SK-N-SH (cell line): ENCODE results near the gene PPIL4. TPM values are rescaled to one million over a fixed set of nuclear protein-coding genes. Genes with fewer than 3 reads are reported as not detected.

ENCODE experiments used
- CTCF ChIA-PET: fragments of 300-600, 350-600 bp; formaldehyde crosslinking; extraction: SDS; loops from one replicate; lab custom pipeline; 2021; lab: Yijun Ruan, JAX
- POLR2A ChIA-PET: fragments of 350-600 bp; sonication (Branson Sonifier 250); formaldehyde crosslinking; extraction: SDS; loops from one replicate; lab custom pipeline; 2020; ENCODE audit warnings: antibody characterized with exemption, inconsistent platforms; lab: Yijun Ruan, JAX
- DNase-seq: peaks from one replicate; pipeline ENCODE4 v3.0.0; 2012
- H2AFZ ChIP-seq: fragments of 200-600 bp; sonication (generic); 2 replicates; pipeline ENCODE4 v1.8.1; 2016; ENCODE audit warnings: antibody characterized with exemption, mild to moderate bottlenecking, low read depth
- H3F3A ChIP-seq: fragments of 200-600 bp; sonication (generic); replicated peaks from 2 replicates; pipeline ENCODE3; 2016; ENCODE audit warnings: antibody characterized with exemption, mild to moderate bottlenecking; ENCODE audit not compliant: insufficient read depth
- H3K27ac ChIP-seq, 2 experiments: fragments of 200-500 bp in 1 of 2; fragments of 200-600 bp in 1 of 2; sonication (Bioruptor generic) in 1 of 2; sonication (generic), shearing (Covaris generic) in 1 of 2; 2 replicates each; pipeline versions ENCODE4 v1.5.1 to v1.6.1; 2014 to 2016; ENCODE audit warnings: low read depth in 2 of 2, inconsistent platforms in 1 of 2, low read length in 1 of 2, mild to moderate bottlenecking in 1 of 2, mixed read lengths in 1 of 2
- H3K27me3 ChIP-seq: fragments of 200-600 bp; sonication (generic), shearing (Covaris generic); 2 replicates; pipeline ENCODE4 v1.6.1; 2016; ENCODE audit warnings: mixed run types; ENCODE audit not compliant: insufficient read depth
- H3K36me3 ChIP-seq, 2 experiments: fragments of 200-500 bp in 1 of 2; fragments of 200-600 bp in 1 of 2; sonication (Bioruptor generic) in 1 of 2; sonication (generic) in 1 of 2; replicated peaks in 1 of 2; 2 replicates each; pipeline versions ENCODE3 to v1.5.1; 2014 to 2016; ENCODE audit warnings: low read length in 1 of 2, mild to moderate bottlenecking in 1 of 2; ENCODE audit not compliant: insufficient read depth in 2 of 2, control insufficient read depth in 1 of 2
- H3K4me1 ChIP-seq, 2 experiments: fragments of 200-500 bp in 1 of 2; fragments of 200-600 bp in 1 of 2; sonication (Bioruptor generic) in 1 of 2; sonication (generic), shearing (Covaris generic) in 1 of 2; 2 replicates each; pipeline versions ENCODE4 v1.5.1 to v1.6.1; 2014 to 2016; ENCODE audit warnings: low read depth in 1 of 2, low read length in 1 of 2, mixed run types in 1 of 2; ENCODE audit not compliant: insufficient read depth in 2 of 2, control insufficient read depth in 1 of 2
- H3K4me2 ChIP-seq: fragments of 200-600 bp; sonication (generic), shearing (Covaris generic); 2 replicates; pipeline ENCODE4 v1.6.1; 2017; ENCODE audit warnings: mixed run types
- H3K4me3 ChIP-seq, 2 experiments: fragments of 200-500 bp in 1 of 2; fragments of 200-600 bp in 1 of 2; sonication (Bioruptor generic) in 1 of 2; sonication (generic), shearing (Covaris generic) in 1 of 2; 2 replicates each; pipeline versions ENCODE4 v1.5.1 to v1.8.1; 2014 to 2016; ENCODE audit warnings: low read depth in 2 of 2, inconsistent platforms in 1 of 2, low read length in 1 of 2, mild to moderate bottlenecking in 1 of 2, mixed read lengths in 1 of 2, moderate library complexity in 1 of 2
- H3K79me2 ChIP-seq: fragments of 200-600 bp; sonication (generic); 2 replicates; pipeline ENCODE4 v1.8.1; 2017; ENCODE audit warnings: mild to moderate bottlenecking; ENCODE audit not compliant: insufficient read depth
- H3K9ac ChIP-seq: fragments of 200-600 bp; sonication (generic); 2 replicates; pipeline ENCODE4 v1.6.1; 2017; ENCODE audit warnings: mixed run types
- H3K9me2 ChIP-seq: fragments of 200-600 bp; sonication (generic); 2 replicates; pipeline ENCODE4 v1.6.1; 2017; ENCODE audit warnings: mixed run types
- H3K9me3 ChIP-seq: fragments of 200-600 bp; sonication (generic); 2 replicates; pipeline ENCODE4 v1.6.1; 2017; ENCODE audit warnings: mixed run types, mild to moderate bottlenecking, moderate library complexity
- H4K20me1 ChIP-seq: fragments of 200-600 bp; sonication (generic); 2 replicates; pipeline ENCODE4 v1.6.1; 2017; ENCODE audit warnings: mild to moderate bottlenecking, mixed run types; ENCODE audit not compliant: insufficient read depth
- ELF1 ChIP-seq: IDR thresholded peaks from 2 replicates; pipeline ENCODE4 v1.4.0; 2012
- EZH2phosphoT487 ChIP-seq: fragments of 200-600 bp; sonication (generic); IDR thresholded peaks from 2 replicates; pipeline ENCODE4 v1.6.1; 2017; ENCODE audit warnings: low read depth, mixed run types, mild to moderate bottlenecking, antibody characterized with exemption, moderate library complexity, borderline replicate concordance
- FOSL2 ChIP-seq: IDR thresholded peaks from 2 replicates; pipeline ENCODE4 v1.4.0; 2012; ENCODE audit warnings: low read depth, mild to moderate bottlenecking, moderate library complexity, borderline replicate concordance
- GABPA ChIP-seq: IDR thresholded peaks from 2 replicates; pipeline ENCODE4 v1.4.0; 2012; ENCODE audit warnings: low read depth, mild to moderate bottlenecking
- MAX ChIP-seq: IDR thresholded peaks from 2 replicates; pipeline ENCODE4 v1.4.0; 2012; ENCODE audit warnings: low read depth
- MEF2A ChIP-seq: IDR thresholded peaks from 2 replicates; pipeline ENCODE4 v1.4.0; 2012; ENCODE audit warnings: low read depth, borderline replicate concordance
- NFIC ChIP-seq: IDR thresholded peaks from 2 replicates; pipeline ENCODE4 v1.4.0; 2012; ENCODE audit warnings: borderline replicate concordance
- NRF1 ChIP-seq: IDR thresholded peaks from 2 replicates; pipeline ENCODE4 v1.6.1; 2012; ENCODE audit warnings: low read depth, mild to moderate bottlenecking, low read length
- POLR2AphosphoS5 ChIP-seq: IDR thresholded peaks from 2 replicates; pipeline ENCODE4 v1.6.1; 2012; ENCODE audit warnings: low read depth, low read length
- REST ChIP-seq: IDR thresholded peaks from 2 replicates; pipeline ENCODE4 v1.6.1; 2012; ENCODE audit warnings: mild to moderate bottlenecking, low read depth, low read length, moderate library complexity
- TCF12 ChIP-seq: IDR thresholded peaks from 2 replicates; pipeline ENCODE4 v1.4.0; 2012
- YY1 ChIP-seq: IDR thresholded peaks from 2 replicates; pipeline ENCODE4 v1.4.0; 2012; ENCODE audit warnings: low read depth, mild to moderate bottlenecking
- WGBS: methylation state at CpG from one replicate; pipeline ENCODE4 v1.1.6; 2017; ENCODE audit warnings: low lambda C conversion rate; 5-methylcytosine and 5-hydroxymethylcytosine counted together
- polyA plus RNA-seq, 3 experiments: library from polyadenylated mRNA; depleted of rRNA; stranded (reverse); fragments of >200 nt; gene quantifications; 2 replicates each; pipeline ENCODE4 v1.2.3, GENCODE V29; 2012

PPIL4 gene
- polyA plus RNA-seq, 1 of the 3 experiments (the other 2 are of a cell fraction) = 3.3 TPM

- H3K79me2 ChIP-seq = no peaks in the 10 kb centered on the region
- DNase-seq = no peak
- no peak overlapping the region for H3K4me2 ChIP-seq
- H4K20me1 ChIP-seq = no peaks in the 10 kb centered on the region
- no peak overlapping the region for H3K9ac ChIP-seq
- no peaks in the 10 kb centered on the region for H3K9me2 ChIP-seq
- no peaks in the 10 kb centered on the region for H3F3A ChIP-seq
- H3K4me3 ChIP-seq = no peak overlapping the region
- no peak overlapping the region for H3K27ac ChIP-seq
- no peak for TF ChIP-seq MEF2A
- no peak for TF ChIP-seq YY1
- no peak for TF ChIP-seq TCF12
- TF ChIP-seq POLR2AphosphoS5 = no peak
- TF ChIP-seq NRF1 = no peak
- TF ChIP-seq ELF1 = no peak
- peaks cover 0 to 6% of the 10 kb centered on the region in 2 experiments; a peak in 1 of 4 replicates for H3K4me1 ChIP-seq
- ChIA-PET POLR2A (no interaction called here), CTCF (interaction anchor here (0.9 kb wide), 1 partner anchor 455 kb away, joined by 4 read pairs; no protein-coding TSS in a partner anchor)
- H3K9me3 ChIP-seq = no peaks in the 10 kb centered on the region
- WGBS = 96% methylated on average over 3 of the region's 3 CpGs
- no peaks in the 10 kb centered on the region for H3K36me3 ChIP-seq
- no peak overlapping the region for H2AFZ ChIP-seq
- no peaks in the 10 kb centered on the region for H3K27me3 ChIP-seq
These were observed 62.5 kb downstream of the PPIL4 start for GRCh38 chr6:149483334-149483725.

- Histone ChIP-seq H4K20me1 (no peaks in the 10 kb centered on the region), H3K79me2 (no peaks in the 10 kb centered on the region), H3K4me3 (no peak overlapping the region), H3K4me2 (no peak overlapping the region), H3K9me2 (no peaks in the 10 kb centered on the region), H3K9ac (no peak overlapping the region), H3K27ac (no peak overlapping the region), H3K9me3 (no peaks in the 10 kb centered on the region), H3F3A (no peaks in the 10 kb centered on the region), H3K4me1 (peaks cover 0 to 6% of the 10 kb centered on the region in 2 experiments; a peak in 1 of 4 replicates), H2AFZ (no peak overlapping the region), H3K36me3 (no peaks in the 10 kb centered on the region), H3K27me3 (no peaks in the 10 kb centered on the region)
- ChIA-PET POLR2A (no interaction called here), CTCF (no interaction called here)
- DNase-seq = no peak
- 82% methylated on average over 13 of the region's 14 CpGs for WGBS
- TF ChIP-seq FOSL2 (no peak), TCF12 (no peak), EZH2phosphoT487 (no peak), ELF1 (no peak), MAX (no peak), NFIC (no peak), GABPA (no peak), YY1 (no peak), REST (no peak)
These were observed 63.1 kb downstream of the PPIL4 start for GRCh38 chr6:149482545-149483333.
